Endothelial cell of umbilical vein (primary cell): ENCODE data around the gene SGSM1. TPM values are rescaled to one million over a fixed set of nuclear protein-coding genes. Genes with fewer than 3 reads are reported as not detected.

Experiments
- BruUV-seq: library from RNA; stranded (reverse); fragments of 400-500 nt; replicated peaks from 2 replicates; lab custom pipeline; 2021; lab: Mats Ljungman, UMichigan
- CTCF ChIA-PET: fragments of 300-600, 350-600 bp; sonication (Branson Sonifier 250); formaldehyde crosslinking; loops from one replicate; lab custom pipeline; 2021; ENCODE audit warnings: antibody characterized with exemption, inconsistent platforms; lab: Charles Lee
- POLR2A ChIA-PET: fragments of 300-600, 350-600 bp; sonication (Branson Sonifier 250); formaldehyde crosslinking; loops from one replicate; lab custom pipeline; 2021; ENCODE audit warnings: antibody characterized with exemption, inconsistent platforms; lab: Charles Lee
- DNase-seq: peaks from one replicate; pipeline ENCODE4 v3.0.0-alpha.2; 2011; ENCODE audit warnings: low read depth, low spot score
- FAIRE-seq: peaks from 2 replicates; lab custom pipeline; 2011; peaks lifted over from hg19 to GRCh38; lab: Jason Lieb, UNC
- H2AFZ ChIP-seq: 2 replicates; pipeline ENCODE4 v1.6.0; 2012; ENCODE audit warnings: low read depth, low read length, control low read depth, inconsistent platforms
- H3K27ac ChIP-seq: 2 replicates; pipeline ENCODE4 v1.5.1; 2011; ENCODE audit warnings: low read depth, mild to moderate bottlenecking, control low read depth, low read length, moderate library complexity; ENCODE audit not compliant: insufficient read depth
- H3K27me3 ChIP-seq, 2 experiments: 2 replicates each; pipeline versions ENCODE4 v1.6.0 to v1.6.1; 2011; ENCODE audit warnings: low read length in 2 of 2, mixed read lengths in 1 of 2; ENCODE audit not compliant: control insufficient read depth in 2 of 2, insufficient read depth in 2 of 2
- H3K36me3 ChIP-seq, 2 experiments: 2 replicates in 1 of 2; 3 replicates in 1 of 2; pipeline ENCODE4 v1.5.1; 2011; ENCODE audit warnings: low read length in 2 of 2, mild to moderate bottlenecking in 1 of 2, moderate library complexity in 1 of 2; ENCODE audit not compliant: control insufficient read depth in 2 of 2, insufficient read depth in 2 of 2; ENCODE audit errors: extremely low read depth in 1 of 2
- H3K4me1 ChIP-seq: 3 replicates; pipeline ENCODE4 v1.5.1; 2011; ENCODE audit warnings: mild to moderate bottlenecking, low read length; ENCODE audit not compliant: control insufficient read depth, insufficient read depth; ENCODE audit errors: extremely low read depth
- H3K4me2 ChIP-seq: 2 replicates; pipeline ENCODE4 v1.6.1; 2011; ENCODE audit warnings: low read length, control low read depth, mixed read lengths; ENCODE audit not compliant: insufficient read depth
- H3K4me3 ChIP-seq, 3 experiments: fragments of 200-600 bp in 1 of 3; sonication (generic), shearing (Covaris generic) in 1 of 3; replicated peaks in 1 of 3; 2 replicates each; pipeline ENCODE4 v1.5.1; 2011 to 2016; ENCODE audit warnings: control low read depth in 3 of 3, low read length in 3 of 3, mild to moderate bottlenecking in 2 of 3, inconsistent platforms in 1 of 3, low read depth in 1 of 3, moderate library complexity in 1 of 3; ENCODE audit not compliant: insufficient read depth in 1 of 3
- H3K79me2 ChIP-seq: 2 replicates; pipeline ENCODE4 v1.6.0; 2012; ENCODE audit warnings: low read length, inconsistent platforms; ENCODE audit not compliant: control insufficient read depth, insufficient read depth
- H3K9ac ChIP-seq: replicated peaks from 2 replicates; pipeline ENCODE3; 2011; ENCODE audit warnings: low read length, control low read depth; ENCODE audit not compliant: insufficient read depth; ENCODE audit errors: extremely low read depth
- H3K9me1 ChIP-seq: replicated peaks from 3 replicates; pipeline ENCODE4 v1.6.0; 2011; ENCODE audit warnings: mild to moderate bottlenecking, low read length; ENCODE audit not compliant: control insufficient read depth, insufficient read depth; ENCODE audit errors: extremely low read depth
- H3K9me3 ChIP-seq: replicated peaks from 2 replicates; pipeline ENCODE4 v1.5.1; 2012; ENCODE audit warnings: low read length, inconsistent platforms; ENCODE audit not compliant: control insufficient read depth, insufficient read depth
- H4K20me1 ChIP-seq: replicated peaks from 2 replicates; pipeline ENCODE3; 2011; ENCODE audit warnings: mild to moderate bottlenecking, low read length; ENCODE audit not compliant: control insufficient read depth, insufficient read depth; ENCODE audit errors: extremely low read depth
- EZH2 ChIP-seq: IDR thresholded peaks from 2 replicates; pipeline ENCODE4 v1.6.1; 2012; ENCODE audit warnings: borderline replicate concordance, low read depth, mild to moderate bottlenecking, moderate library complexity, low read length, inconsistent platforms; ENCODE audit not compliant: severe bottlenecking
- FOS ChIP-seq: IDR thresholded peaks from 2 replicates; pipeline ENCODE4 v1.6.1; 2011; ENCODE audit warnings: mild to moderate bottlenecking, low read length, moderate library complexity, borderline replicate concordance; ENCODE audit not compliant: insufficient read depth
- GATA2 ChIP-seq: IDR thresholded peaks from 2 replicates; pipeline ENCODE4 v1.7.0; 2011; ENCODE audit warnings: low read depth, mild to moderate bottlenecking, moderate library complexity, mixed read lengths, low read length; ENCODE audit not compliant: insufficient read length, insufficient read depth
- JUN ChIP-seq: IDR thresholded peaks from 2 replicates; pipeline ENCODE4 v1.6.1; 2011; ENCODE audit warnings: borderline replicate concordance, low read depth; ENCODE audit not compliant: insufficient read length, insufficient read depth
- MYC ChIP-seq: IDR thresholded peaks from one replicate; pipeline ENCODE4 v1.6.1; 2011; ENCODE audit warnings: mild to moderate bottlenecking, low read depth, low read length
- POLR2A ChIP-seq: IDR thresholded peaks from 2 replicates; pipeline ENCODE4 v1.6.1; 2012; ENCODE audit warnings: low read depth, mild to moderate bottlenecking, control low read depth, low read length
- POLR2AphosphoS5 ChIP-seq: IDR thresholded peaks from 2 replicates; pipeline ENCODE4 v1.6.1; 2012; ENCODE audit warnings: low read depth, mild to moderate bottlenecking, control low read depth, low read length, moderate library complexity; ENCODE audit not compliant: insufficient read depth
- dilution Hi-C: fragments of 300-500 bp; cut with MboI; formaldehyde crosslinking; loops from one replicate; pipeline ENCODE4 v1.15.0; 2019; ENCODE audit warnings: low sequenced_read_pairs; ENCODE audit not compliant: extremely low pct_ligation_motif_present
- intact Hi-C: fragments of 100-400 bp; cut with micrococcal nuclease; formaldehyde crosslinking; loops from one replicate; pipeline ENCODE4 v1.10.0; 2022
- polyA plus RNA-seq, 4 experiments: library from polyadenylated mRNA; depleted of rRNA in 3 of 4; stranded (reverse) in 3 of 4; unstranded in 1 of 4; fragments of >200 nt; gene quantifications; 2 replicates each; pipeline versions ENCODE4 v1.2.1 to v1.2.3, GENCODE V29; 2011 to 2012; ENCODE audit warnings: missing spikeins in 1 of 4
- total RNA-seq: library from RNA; stranded (reverse); gene quantifications from 2 replicates; pipeline ENCODE4 v1.2.3, GENCODE V29; 2021
- TF ChIP-seq, protein P1 (sequence below): IDR thresholded peaks from 2 replicates; pipeline ENCODE4 v1.6.1; 2011; ENCODE audit not compliant: insufficient read depth, insufficient read length
- TF ChIP-seq, protein P2 (sequence below), 2 donors: IDR thresholded peaks; 1 replicate in 1 of 2; 2 replicates in 1 of 2; pipeline ENCODE4 v1.5.1; 2011; ENCODE audit warnings: low read length in 2 of 2, mild to moderate bottlenecking in 2 of 2, moderate library complexity in 2 of 2, control low read depth in 1 of 2, inconsistent platforms in 1 of 2, low read depth in 1 of 2; ENCODE audit not compliant: insufficient read depth in 1 of 2; ENCODE audit errors: extremely low read depth in 1 of 2

Gene SGSM1
- total and polyA plus RNA-seq, 2 donors (not counting 3 experiments of a cell fraction or from before 2014, with no cell fraction given): 0.10 to 1.1 TPM

DNA sequence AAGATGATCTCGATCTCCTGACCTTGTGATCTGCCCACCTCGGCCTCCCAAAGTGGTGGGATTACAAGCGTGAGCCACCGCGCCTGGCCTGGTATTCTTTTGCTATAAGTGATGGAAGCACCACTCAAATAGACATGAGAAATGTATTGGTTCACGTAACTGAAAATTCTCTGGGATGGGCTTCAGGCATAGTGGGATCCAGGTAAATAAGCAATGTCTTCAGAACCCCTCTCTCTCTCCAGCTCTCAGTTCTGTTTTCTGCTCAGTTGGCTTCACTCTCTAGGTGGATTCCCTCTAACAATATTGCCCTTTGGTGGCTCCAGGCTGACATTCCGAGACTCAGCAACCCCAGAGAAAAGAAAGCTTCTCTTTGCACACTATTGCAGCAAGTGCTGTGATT is 141.4 kb downstream of the SGSM1 start:
- BruUV-seq: no TSS peak
- Histone ChIP-seq H4K20me1 (no peaks in the 10 kb centered on the region), H3K4me2 (no peak overlapping the region), H3K9ac (no peak overlapping the region), H3K4me1 (no peaks in the 10 kb centered on the region), H2AFZ (no peak overlapping the region), H3K9me3 (no peaks in the 10 kb centered on the region), H3K27me3 (peaks cover 0 to 9% of the 10 kb centered on the region in 2 experiments), H3K4me3 (no peak overlapping the region), H3K27ac (no peak overlapping the region), H3K79me2 (no peaks in the 10 kb centered on the region), H3K9me1 (no peaks in the 10 kb centered on the region), H3K36me3 (no peaks in the 10 kb centered on the region)
- DNase-seq (no peak), FAIRE-seq (no peak)
- TF ChIP-seq POLR2AphosphoS5 (no peak), MYC (no peak), JUN (no peak), FOS (no peak), POLR2A (no peak), GATA2 (no peak), EZH2 (no peak)
- TF ChIP-seq, protein P1, sequence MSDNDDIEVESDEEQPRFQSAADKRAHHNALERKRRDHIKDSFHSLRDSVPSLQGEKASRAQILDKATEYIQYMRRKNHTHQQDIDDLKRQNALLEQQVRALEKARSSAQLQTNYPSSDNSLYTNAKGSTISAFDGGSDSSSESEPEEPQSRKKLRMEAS: no peak
- TF ChIP-seq, protein P2, sequence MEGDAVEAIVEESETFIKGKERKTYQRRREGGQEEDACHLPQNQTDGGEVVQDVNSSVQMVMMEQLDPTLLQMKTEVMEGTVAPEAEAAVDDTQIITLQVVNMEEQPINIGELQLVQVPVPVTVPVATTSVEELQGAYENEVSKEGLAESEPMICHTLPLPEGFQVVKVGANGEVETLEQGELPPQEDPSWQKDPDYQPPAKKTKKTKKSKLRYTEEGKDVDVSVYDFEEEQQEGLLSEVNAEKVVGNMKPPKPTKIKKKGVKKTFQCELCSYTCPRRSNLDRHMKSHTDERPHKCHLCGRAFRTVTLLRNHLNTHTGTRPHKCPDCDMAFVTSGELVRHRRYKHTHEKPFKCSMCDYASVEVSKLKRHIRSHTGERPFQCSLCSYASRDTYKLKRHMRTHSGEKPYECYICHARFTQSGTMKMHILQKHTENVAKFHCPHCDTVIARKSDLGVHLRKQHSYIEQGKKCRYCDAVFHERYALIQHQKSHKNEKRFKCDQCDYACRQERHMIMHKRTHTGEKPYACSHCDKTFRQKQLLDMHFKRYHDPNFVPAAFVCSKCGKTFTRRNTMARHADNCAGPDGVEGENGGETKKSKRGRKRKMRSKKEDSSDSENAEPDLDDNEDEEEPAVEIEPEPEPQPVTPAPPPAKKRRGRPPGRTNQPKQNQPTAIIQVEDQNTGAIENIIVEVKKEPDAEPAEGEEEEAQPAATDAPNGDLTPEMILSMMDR (IDR thresholded peaks at IDR 0.05; ENCODE audit: extremely low read depth in 1 of 2, insufficient read depth in 1 of 2, low read depth in 1 of 2, low read length in 2 of 2): no peak
- CTCF ChIA-PET: interaction anchor here (0.6 to 19.2 kb wide), 4 partner anchors 8 to 129 kb away, joined by 3 to 378 read pairs (median 3); no protein-coding TSS in a partner anchor
- dilution Hi-C loops (no loop called here), intact Hi-C loops (no loop called here)
- POLR2A ChIA-PET: no interaction called here
